ENCODE data around the gene KMO.

The KMO gene

DNA sequence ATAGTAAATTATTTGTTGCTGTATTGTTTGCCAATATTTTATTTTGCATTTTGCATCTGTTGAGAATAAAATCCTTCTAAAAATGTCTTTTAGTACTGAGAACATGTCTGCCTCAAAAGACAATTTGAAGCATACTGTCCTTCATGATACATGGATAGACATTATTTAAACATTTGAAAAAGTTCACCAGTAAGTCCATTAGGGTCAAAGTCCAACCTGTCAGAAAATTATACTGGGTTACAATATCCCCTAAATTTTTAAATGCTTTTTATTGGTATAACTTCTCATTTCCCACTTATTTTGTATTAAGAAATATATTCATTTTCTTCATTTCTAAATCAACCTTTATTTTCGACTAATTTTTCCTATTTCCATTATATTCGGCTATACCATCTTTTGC is 98.7 kb downstream of the KMO start:
- no peak for DNase-seq

DNA sequence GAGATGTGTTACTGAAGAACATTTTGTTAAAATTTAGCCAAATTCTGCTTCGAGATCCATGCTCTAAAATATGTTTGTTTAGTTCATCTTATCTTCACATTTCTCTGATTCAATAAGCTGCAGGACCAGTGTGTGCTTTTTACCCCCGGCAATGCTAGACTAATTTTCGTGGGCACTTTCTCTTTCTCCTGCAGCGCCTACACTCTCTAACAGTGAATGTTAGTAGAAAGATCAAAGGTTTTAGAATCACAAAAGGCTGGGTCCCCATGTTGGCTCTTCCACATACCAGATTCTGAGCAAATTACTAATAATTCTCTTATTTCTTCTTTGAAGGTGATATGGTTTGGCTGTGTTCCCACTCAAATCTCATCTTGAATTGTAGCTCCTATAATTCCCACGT is 99.5 kb downstream of the KMO start:
- DNase-seq, result no peak

GRCh38 chr1:241632987-241633386 is 100.8 kb downstream of the KMO start:
- no peak for DNase-seq

DNA sequence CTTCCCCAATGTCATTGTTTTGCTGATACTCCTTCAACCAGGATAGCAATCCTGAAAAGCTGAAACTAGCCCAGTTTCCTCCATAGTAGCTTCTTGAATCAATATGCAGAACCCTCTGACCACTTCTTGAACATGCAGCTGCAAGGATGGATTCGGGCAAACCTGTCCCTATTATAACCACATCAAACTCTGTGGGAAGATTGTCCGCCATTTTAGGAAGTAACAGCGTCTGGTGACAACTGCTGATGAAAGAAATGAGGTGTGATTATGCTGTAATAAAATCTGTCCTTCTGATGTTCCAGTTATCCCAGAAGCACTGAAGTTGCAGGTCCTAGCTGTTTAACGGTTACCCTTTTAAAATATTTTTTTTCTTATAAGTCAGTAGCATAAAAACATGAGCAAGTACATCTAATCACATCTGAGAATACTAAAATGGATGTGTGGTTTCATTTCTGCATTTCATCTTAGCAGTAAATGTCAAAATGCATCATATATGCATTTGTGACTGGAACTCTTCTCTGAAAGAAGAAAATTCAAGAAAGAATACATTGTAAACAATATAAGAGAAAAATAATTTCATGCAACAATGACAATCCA is 103.5 kb downstream of the KMO start:
- no peak for DNase-seq

DNA sequence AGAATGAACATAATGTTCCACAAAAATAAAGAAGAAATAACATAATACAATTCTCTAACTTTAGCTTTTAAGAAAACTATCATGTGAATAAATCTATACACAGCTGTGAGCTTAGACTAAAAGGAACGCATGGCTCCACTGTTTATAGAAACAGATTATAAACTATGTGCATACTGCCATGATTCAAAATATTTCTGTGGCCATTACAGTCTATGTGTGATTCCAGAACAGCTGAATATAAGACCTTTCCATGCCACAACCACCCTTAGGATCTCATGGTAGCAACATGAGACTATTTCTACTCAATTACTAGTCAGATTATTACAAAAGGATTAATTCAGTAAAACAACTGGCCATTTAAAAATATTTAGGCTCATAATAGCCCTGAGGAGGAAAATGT is 104.1 kb downstream of the KMO start:
- no peak for DNase-seq

GRCh38 chr1:241637046-241637590 is 104.9 kb downstream of the KMO start:
- no peak for DNase-seq

DNA sequence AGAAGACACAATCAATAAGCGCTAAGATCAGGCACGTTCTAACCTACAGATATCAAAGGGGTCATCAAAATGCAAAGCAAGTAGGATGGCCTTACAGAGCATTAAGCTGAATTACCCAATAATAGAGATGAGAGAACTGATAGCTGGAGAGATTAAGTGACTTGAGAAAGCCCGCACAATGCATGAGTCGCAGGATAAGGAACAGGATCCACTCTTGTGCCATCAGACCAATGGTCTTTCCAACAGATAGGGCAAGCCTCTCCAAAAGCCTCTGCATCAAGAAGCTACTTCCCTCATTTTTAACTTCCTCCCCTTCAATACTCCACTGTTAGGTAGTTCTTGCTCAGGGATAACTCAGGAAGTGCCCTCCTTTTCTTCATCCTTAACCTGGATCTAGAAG is 105.4 kb downstream of the KMO start:
- DNase-seq, result peak; percentile 66

- DNase-seq, result peak; percentile 66
Observed at GRCh38 chr1:241638099-241638682, 106.0 kb downstream of the KMO start.

GRCh38 chr1:241638909-241639622 is 106.9 kb downstream of the KMO start:
- DNase-seq, result peak; percentile 70

- DNase-seq, result peak; percentile 80
Observed at GRCh38 chr1:241639623-241640148, 107.5 kb downstream of the KMO start.

DNA sequence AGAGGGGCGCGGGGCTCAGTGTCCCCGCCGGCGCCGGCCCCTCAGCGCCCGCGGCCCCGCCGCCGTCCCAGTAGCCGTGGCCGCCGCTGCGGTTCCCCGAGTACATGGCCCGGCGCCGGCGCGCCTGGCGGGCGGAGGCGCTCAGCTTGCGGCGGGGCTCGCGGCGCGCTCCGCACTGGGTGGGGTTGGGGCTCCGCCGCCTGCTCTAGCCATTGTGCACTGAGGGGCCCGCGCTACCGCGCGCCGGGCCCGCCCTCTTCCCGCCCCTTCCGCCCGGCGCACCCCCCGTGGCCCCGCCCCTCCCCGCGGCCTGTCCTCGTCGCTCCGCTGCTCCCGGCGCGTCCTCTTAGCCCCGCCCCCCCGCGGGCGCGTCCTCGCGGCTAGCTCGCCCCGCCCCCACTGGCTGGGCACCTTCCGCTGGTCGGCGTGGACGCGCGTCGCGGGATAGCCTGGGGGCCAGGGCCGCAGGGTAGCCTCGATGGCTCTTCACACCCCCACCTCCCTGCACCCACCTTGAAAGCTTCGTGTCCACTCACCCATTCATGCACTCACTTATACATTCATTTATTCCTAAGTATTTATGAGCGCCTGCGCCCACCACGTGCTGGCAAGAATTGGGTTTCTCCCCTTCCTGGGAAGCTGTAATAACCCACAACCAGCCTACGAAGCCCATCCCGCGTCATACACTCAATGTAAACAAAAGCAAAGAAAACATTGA is 108.1 kb downstream of the KMO start, which contains the start of the genes CHML and OPN3:
CHML (minus strand) TSS at position 221 of the 718 bp plus-strand sequence. CDS start 4,603 bp downstream, outside the sequence.
OPN3 (minus strand) TSS at position 221 of the 718 bp plus-strand sequence; CDS start at position 106, 115 bp downstream.
- peak; percentile 96 for DNase-seq

- DNase-seq, result peak; percentile 49
Observed at GRCh38 chr1:241640867-241641622, 108.9 kb downstream of the KMO start.

DNA sequence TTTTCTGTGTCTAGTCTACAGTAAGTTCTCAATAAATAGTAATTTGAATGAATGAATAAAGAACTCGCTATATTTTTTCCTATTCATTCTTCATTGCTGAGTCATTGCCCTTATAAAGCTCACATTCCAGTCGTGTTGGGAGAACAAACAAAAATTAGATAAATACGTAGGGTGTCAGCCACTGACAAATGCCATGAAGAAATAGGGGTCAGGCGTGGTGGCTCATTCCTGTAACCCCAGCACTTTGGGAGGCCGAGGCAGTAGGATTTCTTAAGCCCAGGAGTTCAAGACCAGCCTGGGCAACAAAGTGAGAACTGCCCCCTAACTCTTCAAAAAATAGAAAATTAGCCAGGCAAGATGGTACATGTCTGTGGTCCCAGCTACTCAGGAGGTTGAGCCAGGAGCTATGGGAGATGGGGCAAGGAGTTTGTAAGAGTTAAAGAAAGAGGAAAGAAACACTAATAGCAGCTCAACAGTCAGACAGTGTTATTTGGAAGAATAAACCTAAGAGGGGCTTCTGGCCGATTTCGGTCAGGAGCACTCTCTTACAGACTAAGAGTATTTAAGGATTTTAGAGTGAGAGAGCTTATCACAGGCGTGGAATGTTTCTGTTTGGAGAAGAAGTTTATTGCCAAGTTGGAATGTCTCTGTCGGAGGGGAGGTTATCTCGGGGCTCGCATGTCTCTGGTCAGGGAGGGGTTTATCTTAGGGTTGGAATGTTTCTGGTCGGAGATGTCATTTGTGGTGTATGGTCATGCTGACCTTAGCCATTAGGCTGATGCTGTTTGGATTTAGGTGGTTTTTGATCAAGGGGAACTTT is 109.8 kb downstream of the KMO start:
- no peak for DNase-seq

- DNase-seq, result no peak
Observed at GRCh38 chr1:241642593-241642944, 110.4 kb downstream of the KMO start.

- no peak for DNase-seq
Observed at GRCh38 chr1:241644259-241644658, 112.1 kb downstream of the KMO start.

GRCh38 chr1:241645199-241645598 is 113.0 kb downstream of the KMO start:
- no peak for DNase-seq

Measured in OCI-M1 (cell line).